Right renal pelvis (tissue), 4 donors: ENCODE measurements around the gene PLA2G4F. TPM values are rescaled to one million over a fixed set of nuclear protein-coding genes. Genes with fewer than 3 reads are reported as not detected.

Source experiments
- DNase-seq, 4 donors: peaks; one replicate each; pipeline ENCODE4 v3.0.0-alpha.2; 2013; ENCODE audit warnings: low read depth in 4 of 4, low spot score in 3 of 4, missing footprints in 1 of 4
- polyA plus RNA-seq, 4 donors: library from polyadenylated mRNA; unstranded; fragments of 120-200 nt; gene quantifications; one replicate each; pipeline ENCODE4 v1.2.1, GENCODE V29; 2013; ENCODE audit not compliant: insufficient read length in 4 of 4

PLA2G4F gene
- polyA plus RNA-seq, 4 donors = 24.3 to 30.0 (median 27.0) TPM

DNA sequence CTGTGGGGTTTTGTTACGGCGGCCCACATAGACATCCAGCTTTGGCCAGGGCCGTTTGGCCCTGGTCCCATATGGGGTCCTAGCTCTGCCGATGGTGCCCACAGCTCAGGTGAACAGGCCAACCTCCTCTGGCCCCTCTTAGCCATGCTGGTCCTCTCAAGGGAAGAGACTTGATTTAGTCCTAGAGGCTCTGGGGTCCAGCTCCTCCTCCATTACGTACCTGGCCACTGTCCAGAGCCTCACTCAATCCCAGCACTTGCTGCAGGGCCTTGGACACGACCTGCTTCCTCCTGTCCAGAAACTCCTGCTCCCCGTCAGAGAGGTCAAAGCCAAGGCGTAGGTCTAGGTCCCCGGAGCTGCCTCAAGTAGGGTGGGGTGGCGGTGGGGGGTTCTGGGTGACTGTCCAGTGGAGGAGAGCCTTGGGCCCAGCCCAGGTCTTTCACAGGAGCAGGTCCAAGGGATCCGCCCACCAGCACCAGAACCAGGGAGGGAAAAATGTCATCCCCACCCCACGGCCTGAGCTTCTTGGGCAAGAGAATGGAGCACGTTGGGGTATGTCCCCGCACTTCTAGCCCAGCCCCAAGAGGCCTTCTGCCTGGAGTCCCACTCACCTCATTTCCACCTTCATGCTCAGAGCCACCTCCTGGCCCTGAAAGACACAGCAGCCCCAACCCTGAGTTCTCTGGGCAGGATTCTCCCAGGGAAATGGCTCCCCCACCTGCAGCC lies 6.8 kb downstream of the PLA2G4F start:
- no peak for DNase-seq

GRCh38 chr15:42148808-42149492 lies 7.5 kb downstream of the PLA2G4F start:
- DNase-seq = no peak

GRCh38 chr15:42147431-42147735 lies 9.1 kb downstream of the PLA2G4F start:
- no peak for DNase-seq

DNA sequence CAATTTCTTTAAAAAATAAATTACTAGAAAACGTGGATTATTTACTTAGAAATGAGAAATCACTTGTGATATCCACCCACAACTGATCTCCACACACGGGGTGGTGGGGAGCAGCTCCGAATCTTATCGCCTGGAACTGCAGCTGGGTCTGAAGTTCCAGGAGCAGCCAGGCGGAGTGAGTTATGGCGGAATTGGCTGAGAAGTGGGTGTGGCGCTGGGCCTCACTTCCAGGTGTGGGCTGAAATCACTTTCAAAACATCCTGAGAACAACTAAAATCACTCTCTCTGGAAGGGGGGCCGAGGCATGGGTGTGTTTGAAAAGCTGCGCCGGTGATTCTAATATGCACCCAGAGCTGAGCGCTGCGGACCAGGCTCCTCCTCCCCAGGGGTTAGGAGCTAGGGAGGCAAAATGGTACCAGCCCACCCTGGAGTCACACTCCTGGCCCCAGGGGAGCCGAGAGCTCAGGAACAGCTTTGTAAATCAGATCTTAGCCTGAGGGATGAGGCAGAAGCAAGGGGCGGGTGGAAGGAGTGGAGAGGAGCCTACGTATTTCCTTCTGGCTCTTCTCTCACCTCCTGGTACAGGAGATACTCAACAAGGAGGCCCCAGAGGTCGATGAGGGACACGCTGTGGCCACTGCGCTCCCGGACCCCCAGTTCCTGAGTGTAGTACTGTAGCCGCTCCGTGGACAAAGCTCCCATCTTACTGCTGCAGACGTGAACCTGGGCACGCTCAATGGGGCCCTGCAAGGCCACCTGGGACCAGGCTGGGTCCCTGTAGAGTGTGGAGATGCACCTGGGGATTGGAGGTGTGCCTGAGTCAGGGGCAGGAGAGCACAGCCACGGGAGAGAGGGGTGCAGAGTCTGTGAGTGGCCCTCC lies 9.6 kb downstream of the PLA2G4F start:
- DNase-seq = no peak

GRCh38 chr15:42145546-42146455 lies 10.6 kb downstream of the PLA2G4F start:
- no peak for DNase-seq

GRCh38 chr15:42144841-42145375 lies 11.5 kb downstream of the PLA2G4F start:
- no peak for DNase-seq

- no peak for DNase-seq
These were observed 12.4 kb downstream of the PLA2G4F start for GRCh38 chr15:42143866-42144625.

DNA sequence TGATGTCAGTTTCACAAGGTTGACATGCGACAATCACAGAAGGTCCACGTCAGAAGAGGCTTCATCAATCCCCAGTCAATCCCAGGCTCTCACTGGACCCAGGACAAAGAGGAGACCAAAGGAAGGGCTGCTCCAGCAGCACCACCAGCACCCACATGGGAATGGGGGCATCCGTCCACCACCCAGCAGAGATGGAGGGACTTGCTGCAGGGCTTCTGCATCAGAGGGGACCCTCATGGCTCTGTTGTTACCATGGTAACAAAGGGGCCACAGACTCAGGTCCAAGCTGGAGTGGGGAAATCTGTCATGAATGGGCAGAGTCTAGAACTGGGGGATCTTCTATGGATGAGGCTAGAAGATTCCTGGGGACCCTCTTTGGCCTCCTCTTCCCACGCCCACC lies 13.1 kb downstream of the PLA2G4F start:
- DNase-seq = no peak

- no peak for DNase-seq
These were observed 14.4 kb downstream of the PLA2G4F start for GRCh38 chr15:42141795-42142667.

DNA sequence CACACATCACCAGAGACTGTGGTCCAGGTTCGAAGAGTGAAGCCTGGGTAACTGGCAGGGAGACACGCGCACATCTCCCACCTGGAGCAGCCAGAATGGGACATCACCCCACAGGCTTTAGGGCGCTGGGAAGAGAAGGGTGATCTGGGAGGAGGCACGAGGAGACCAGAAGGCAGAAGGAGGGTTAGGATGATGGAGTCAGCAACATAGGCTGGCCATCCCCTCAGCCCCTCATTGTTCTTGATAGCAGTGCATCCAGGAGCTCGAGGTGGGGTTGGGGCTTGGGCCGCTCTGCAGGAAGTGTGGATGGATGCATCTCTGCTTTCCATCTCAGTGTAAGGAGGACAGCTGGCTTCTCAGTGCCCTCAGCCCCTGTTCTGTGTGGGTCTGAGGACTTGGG lies 15.2 kb downstream of the PLA2G4F start:
- DNase-seq = no peak

DNA sequence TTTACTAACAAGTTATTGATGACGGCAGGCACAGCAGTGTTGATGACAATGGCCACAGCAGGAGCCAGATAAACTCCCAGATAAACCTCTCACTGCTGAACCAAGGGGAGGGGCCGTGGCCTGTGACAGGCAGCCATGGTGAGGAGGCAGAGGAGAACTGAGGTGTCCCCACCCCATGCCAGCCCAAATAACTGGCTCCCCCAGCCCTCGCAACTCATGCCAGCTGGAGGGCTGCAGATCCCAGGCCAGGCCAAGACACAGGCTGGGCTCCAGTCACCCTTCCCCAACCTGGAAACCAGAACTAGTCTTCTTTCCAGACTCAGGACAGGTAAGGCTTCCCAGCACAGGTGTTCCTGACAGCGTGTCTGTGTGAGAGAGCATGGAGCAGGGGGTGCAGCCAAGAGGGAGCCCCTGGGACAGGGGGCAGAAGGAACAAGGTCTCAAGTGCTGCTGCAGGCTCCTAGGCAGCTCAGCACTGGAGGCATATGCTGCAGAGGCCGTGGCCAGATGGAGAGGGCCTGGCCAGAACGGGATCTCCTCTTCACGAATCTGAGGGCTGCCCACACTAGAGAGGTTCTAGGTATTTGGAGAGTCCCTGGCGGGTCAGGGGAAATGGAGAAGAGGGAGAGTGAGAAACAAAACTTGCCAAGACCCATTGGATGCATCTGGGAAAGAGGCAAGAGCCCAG lies 15.9 kb downstream of the PLA2G4F start:
- DNase-seq = no peak

DNA sequence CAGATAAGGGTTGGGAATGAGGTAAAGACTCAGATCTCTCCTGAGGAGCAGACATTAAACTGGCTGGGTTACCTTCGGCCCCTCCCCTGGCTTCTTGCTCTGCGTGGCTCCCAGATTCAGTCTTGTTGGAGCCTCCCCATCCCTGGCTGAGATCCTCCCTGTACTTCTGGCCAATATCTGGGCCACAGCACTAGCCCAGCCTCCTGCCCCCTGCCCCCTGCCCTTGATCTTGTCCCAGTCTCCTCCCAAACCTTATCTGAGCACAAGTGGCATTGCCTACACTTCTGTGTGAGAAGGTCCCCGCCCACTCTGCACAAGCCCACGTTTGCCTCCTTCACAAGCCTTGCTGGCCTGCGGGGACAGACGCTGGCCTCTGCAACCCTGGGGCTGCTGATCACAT lies 16.8 kb downstream of the PLA2G4F start:
- DNase-seq = no peak

DNA sequence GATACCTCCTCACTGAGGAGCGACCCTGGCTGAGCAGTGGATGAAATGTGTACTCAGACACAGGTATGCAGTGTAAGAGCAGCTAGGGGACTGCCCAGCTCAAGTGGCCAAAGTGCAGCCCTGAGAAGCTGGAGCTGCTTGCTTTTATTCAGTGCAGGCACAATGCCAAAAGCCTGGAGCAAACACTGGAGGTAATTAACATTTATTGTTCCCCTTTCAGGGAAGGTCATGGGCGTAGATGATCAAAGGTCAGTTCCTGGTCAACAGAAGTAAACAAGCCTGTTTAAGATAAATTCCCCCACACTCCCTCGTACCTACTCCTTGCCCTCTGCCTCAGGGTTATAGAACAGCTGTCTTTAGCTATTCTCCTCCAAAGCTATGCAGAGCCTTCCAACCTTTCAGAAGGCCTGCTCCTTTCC lies 17.5 kb downstream of the PLA2G4F start:
- no peak for DNase-seq

GRCh38 chr15:42138411-42138810 lies 18.0 kb downstream of the PLA2G4F start:
- DNase-seq = no peak

- no peak for DNase-seq
These were observed 18.8 kb downstream of the PLA2G4F start for GRCh38 chr15:42137461-42138261.

DNA sequence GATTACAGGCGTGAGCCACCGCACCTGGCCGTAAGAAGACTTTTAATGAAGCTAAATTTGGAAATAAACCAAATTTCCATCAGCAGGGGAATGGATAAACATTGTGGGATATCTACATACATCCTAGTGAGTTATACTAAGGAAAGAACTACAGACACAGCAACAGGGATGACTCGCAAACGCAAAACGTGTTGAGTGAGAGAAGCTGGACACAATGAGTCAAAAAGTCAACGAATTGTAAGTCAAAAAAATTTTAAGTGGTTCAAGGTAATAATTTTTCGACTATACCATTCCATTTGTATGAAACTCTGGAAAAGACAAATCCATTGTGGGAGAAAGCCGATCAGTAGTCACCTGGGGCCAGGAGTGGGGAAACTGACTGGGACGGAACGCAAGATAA lies 19.9 kb downstream of the PLA2G4F start:
- DNase-seq = no peak

- DNase-seq = no peak
These were observed 21.1 kb downstream of the PLA2G4F start for GRCh38 chr15:42135351-42135750.
